OCI-LY1 (cell line): ENCODE data around the gene ELL.

ENCODE experiments used
- CTCF ChIP-seq: fragments of 200-600 bp; sonication (generic), shearing (Covaris generic); IDR thresholded peaks from 2 replicates; pipeline ENCODE4 v1.5.1; 2017; ENCODE audit warnings: mild to moderate bottlenecking, antibody characterized with exemption, low read length, moderate library complexity, mixed read lengths
- EZH2 ChIP-seq: fragments of 200-600 bp; sonication (generic), shearing (Covaris generic); IDR thresholded peaks from 2 replicates; pipeline ENCODE4 v1.8.0; 2017; ENCODE audit warnings: borderline replicate concordance, mixed run types, mild to moderate bottlenecking, antibody characterized with exemption, low read length, moderate library complexity, mixed read lengths

GRCh38 chr19:18500799-18501198, 21.1 kb downstream of the ELL start:
- TF ChIP-seq CTCF (no peak), EZH2 (no peak)
